ENCODE results near the gene TMBIM6.
"Not testable (repeated sequence)": the region's sequence is repeated elsewhere in the genome, so short reads cannot be mapped to it uniquely, and the experiment has no call there.

Gene TMBIM6

DNA sequence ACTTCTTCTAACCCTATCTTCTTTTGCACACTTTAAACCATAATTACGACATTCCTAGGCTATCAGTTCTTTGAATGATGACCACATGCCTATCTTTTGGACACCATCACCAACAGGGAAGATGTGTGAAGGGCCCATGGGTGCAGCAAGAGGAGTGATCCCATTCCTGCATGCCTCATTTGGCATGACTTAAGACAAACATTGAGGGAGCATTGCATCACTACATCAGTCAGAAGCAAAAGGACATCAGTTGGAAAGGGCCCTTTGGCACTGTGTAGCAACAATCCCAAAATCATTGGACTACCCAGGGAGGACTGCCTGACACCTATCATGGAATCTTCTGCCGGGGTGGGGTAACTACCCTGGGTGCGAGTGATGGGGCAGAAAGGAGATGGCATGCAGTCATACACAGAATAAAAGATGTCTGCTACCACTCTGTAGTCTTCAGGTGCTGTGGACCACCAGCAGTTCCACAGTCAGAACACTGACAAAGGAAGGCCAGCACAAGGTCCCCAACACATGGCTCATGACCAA, 10.7 kb upstream of the TMBIM6 start:
- no peak for DNase-seq

DNA sequence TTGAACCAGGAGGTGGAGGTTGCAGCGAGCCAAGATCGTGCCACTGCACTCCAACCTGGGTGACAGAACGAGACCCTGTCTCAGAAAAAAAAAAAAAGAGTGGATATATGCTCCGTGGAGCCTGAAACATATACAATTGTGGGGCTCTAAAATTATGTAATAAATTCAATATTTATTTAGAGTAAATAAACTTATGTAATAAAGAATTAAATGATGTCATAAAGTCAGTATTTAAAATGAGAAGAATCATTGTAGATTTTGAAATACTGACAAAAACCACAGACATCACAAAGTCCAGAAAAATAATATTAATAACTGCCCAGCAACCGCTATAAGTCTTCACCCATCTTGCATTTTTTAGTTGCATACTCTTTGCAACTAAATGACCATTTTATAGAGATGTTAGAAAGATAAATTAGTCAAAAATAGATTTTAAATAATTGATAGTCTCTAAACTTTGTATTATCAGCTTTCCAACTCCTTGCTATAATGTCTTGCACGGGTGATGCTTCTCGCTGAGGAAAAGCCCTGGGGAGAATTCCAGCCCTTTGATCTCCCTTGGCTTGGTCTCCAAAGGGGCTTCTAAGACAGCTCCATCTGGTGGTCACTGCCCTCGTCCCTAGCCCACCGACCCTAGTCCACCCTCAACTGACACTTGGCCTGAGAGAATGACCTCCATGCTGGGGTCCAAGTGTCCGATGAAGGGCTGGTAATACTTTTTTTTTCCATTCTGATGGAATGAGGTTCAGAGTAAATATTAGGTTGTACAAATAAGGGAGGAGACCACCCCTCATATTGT, 7.9 kb upstream of the TMBIM6 start:
- no peak for DNase-seq

DNA sequence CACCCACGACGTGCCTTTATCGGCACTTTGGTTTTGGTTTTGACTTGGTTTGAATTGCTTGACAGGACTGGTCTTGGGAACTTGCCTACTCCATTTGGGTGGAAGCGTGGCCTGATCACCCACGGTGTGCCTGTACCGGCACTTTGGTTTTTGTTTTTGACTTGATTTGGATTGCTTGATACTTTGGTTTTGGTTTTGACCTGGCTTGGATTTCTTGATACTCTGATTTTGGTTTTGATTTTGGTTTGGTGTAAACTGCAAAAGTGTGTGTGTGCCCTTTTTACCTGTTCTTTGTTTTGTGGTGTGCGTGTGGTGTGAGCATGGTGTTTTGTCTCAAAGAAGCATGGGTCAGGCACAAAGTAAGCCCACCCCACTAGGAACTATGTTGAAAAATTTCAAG, 6.5 kb upstream of the TMBIM6 start:
- DNase-seq, result not testable (repeated sequence)

DNA sequence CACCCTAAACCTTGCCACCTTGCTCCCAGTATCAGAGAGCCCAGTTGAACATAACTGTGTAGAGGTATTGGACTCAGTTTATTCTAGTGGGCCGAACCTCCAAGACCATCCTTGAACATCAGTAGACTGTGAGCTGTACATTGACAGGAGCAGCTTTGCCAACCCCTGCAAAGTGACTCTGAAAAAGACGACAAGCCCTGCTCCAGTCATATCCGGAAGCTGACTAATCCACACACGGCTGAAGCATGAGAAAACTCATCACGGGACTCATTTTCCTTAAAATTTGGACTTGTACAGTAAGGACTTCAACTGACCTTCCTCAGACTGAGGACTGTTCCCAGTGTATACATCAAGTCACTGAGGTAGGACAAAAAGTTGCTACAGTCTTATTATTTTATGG, 2.6 kb upstream of the TMBIM6 start:
- not testable (repeated sequence) for DNase-seq

DNA sequence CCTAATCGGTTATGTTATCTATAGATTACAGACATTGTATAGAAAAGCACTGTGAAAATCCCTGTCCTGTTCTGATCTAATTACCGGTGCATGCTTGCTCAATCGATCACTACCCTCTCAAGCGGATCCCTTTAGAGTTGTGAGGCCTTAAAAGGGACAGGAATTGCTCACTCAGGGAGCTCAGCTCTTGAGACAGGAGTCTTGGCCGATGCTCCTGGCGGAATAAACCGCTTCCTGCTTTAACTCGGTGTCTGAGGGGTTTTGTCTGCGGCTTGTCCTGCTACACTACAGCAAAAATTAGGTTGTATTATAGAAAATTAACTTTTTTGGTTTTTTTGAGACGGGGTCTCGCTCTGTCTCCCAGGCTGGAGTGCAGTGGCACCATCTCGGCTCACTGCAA, 1.1 kb upstream of the TMBIM6 start:
- DNase-seq, result not testable (repeated sequence)

DNA sequence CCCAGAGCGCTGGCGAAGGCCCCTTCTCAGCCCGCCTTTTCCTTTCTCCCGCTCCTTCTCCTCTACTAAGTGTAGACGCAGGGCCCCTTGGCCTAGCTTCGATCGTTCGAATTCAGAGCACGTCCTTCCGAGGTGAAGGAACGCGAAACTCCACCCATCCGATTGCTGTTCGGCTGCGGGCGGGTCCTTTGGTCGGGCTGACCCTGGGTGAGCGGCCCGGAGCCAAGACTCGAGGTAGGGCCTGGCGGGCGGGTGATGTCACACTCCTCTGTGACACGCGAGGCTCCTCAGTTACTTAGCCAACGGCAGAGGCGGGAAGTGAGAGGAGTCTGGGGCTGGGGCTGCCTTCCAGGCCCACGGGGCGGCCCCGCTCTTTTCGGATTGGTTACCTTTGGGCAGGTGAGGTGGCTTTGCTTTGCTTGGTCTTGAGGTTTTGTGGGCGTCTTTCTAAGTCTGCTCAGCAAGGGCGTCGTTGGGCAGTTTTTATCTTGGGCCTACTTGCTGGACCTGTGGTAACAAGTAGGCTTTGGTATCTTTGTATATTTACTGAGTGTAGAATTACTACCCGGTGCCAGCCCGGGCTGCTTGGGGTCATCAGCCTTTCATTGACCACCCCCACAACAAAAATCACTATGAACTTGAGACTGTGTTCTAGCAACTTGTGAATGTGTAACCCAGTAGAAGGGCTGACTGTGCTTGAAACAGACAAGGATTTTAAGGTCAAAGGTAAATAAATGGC, 694 bp downstream of the TMBIM6 start:
- peak; percentile 79 to 90 (median 84) for DNase-seq

DNA sequence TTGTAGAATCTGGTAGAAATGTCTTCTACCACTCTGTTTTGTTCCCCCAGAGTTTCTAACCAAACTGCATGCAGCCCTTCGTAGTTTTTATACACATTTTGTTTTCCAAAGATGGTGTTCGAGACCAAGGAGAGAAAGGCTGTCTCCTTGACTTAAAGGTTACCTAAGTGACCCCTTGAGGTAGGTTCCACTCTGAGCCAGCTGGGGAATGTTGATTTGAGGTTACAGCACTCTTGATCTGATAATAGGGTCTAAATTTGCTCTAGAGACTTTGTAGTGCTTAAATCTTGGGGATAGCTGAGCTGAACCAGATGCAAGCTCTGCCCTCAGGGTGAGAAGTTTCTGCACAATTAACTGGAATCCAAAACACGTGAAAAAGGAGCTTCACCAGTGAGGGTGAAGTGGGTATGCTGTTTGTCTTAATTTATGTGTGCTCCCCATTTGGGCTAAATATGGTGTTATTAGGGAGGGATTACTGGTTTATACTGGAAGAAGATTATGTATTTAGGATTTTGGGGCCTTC, 3.1 kb downstream of the TMBIM6 start:
- DNase-seq, result no peak

DNA sequence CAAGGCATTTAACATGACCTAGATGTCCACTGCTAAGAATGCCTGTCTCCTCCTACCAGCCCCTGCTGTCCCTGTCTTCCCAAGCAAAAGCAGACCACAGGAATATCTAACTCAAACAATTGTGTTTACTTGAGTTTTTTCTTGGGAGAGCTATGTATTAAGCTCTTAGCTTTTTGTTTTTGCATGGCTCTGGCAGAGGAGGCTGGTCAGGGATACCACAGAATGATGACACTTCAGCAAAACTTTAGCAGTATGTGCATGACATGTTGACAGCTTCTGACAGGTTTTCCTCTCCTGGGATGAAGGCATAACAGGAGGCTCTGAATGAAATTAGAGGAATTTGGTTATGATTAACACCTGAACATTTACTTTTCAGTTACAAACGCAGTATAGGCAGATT, 6.9 kb downstream of the TMBIM6 start:
- no peak for DNase-seq

DNA sequence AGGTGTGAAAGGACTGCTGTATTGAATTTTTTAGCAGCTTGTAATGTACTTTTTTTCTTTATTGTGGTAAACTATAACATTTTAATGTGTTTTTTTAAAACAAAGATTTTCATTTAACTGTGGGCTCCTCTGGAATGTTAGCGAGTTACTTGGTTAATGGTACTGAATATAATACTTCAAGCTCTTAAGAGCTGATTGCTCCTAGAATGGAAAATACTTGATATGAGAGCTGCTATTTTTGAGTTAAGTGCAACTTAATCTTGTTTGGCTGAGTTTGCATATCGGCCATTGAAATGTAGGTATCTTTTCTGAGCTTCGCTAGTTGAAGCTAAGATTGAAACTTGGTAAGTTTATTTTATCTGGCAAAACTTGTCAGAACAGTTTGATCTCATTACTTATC, 7.4 kb downstream of the TMBIM6 start:
- DNase-seq, result no peak

DNA sequence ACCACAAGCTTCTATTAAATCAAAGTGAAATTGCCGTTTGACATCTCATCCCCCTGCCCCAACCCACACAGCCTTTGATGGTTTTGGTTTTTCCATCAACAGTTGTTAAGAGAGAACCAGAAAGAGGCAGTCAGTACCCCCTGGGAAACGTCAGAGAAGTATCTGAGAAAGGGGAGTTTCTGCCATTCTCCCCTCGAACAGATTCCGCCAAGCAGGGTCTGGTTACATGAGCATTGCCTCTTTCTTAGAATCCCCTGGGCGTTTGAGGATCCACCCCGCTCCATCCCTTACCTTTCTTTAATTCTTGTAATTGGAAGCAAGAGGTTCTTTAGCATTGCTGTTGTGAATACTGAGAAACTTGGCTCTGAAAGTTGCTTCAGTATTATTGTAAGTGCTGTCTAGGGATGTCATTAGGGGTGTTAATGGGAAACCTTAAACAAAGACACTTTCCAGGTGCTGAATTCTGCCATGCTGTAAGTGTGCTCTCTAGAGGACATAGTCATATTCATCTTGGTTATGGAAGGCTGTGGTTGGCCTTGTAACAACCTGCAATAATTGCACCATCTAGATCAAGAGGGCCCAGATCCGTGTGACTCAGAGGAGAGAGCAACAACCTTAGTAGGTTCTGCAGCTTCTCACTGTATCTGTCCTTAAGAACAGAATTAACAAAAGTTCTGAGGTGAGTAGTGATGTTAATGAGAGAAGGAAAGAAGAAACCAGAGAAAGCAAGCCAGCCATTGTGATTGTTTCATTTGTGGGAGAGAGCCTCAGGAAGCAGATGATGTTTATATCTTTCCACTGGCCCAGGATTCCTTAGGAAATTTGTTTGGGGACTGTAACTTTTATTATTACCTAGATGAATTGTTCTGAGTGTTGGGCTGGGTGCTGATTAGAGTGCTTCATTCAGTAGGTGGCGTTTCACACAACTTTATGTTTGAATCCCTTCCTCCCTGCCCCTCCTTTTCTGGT, 9.0 kb downstream of the TMBIM6 start:
- peak in 4 of 6 experiments; percentile 3 to 20 (median 10) for DNase-seq

DNA sequence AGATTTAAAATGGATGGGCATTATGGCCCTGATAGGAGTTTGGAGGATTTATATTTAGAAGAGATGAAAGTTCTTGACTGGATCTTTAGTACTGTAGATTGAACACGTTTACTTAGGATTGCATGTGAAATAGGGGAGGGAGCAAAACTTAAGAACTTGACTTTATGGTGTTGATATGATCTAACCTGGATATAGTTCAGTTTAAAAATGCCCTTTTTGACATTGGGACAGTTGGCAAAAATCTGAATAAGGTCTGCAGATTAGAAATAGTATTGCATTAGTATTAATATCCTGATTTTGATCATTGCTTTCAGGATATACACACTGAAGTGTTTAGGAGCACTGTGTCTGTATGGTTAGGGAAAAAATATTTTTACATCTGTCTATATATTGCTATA, 9.6 kb downstream of the TMBIM6 start:
- no peak for DNase-seq

DNA sequence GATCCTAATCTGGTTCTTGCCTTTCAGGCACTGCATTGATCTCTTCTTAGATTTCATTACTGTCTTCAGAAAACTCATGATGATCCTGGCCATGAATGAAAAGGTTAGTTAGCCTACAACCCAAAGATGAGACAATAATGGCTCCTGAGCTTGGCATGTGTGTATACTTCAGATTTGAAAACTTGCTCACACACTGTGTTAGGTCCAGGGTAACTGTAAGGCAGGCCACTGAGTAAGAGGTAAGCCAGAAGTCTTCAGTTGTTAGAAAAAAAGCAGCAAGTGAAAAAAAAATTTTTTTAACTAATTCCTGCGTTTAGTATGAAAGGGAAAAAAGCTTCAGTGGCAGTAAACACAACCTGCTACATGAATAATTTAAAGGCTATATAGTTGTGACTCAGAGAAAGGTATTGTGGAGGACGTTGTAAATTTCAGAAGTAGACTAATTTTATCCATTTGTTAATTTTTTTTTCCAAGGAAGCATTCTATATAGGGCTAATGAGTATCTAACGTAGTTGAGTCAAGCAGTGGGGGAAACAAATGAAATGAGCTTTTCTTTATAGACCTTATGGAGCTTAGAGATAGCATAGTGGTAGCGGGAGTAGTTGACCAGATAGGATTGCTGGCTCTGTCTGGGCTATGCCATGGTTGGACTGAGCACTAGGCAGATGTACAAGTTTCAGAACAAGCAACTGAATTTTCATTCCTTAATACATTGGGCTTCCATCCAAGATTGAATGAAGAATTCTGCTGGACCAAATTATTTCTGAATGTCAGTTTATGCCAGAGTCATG, 20.5 kb downstream of the TMBIM6 start:
- DNase-seq, result no peak

DNA sequence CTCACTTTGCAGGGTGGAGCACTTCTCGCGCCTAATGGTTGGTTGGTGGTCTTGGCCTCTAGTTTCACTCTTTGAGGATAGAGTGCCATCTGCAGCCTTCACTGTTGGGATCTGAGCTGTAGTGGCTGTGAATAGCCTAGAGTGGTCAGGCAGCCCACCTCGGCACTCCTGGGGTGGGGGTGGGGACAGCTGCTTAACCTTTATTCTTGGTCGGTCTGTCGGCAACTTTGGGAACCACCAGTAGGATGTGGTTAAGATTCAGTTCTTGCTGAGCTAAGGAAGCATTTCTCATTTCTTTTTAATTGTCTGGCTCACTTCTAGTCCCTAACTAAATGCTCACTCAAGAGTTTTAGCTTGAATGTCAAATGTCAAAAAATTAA, 21.1 kb downstream of the TMBIM6 start:
- no peak for DNase-seq

DNA sequence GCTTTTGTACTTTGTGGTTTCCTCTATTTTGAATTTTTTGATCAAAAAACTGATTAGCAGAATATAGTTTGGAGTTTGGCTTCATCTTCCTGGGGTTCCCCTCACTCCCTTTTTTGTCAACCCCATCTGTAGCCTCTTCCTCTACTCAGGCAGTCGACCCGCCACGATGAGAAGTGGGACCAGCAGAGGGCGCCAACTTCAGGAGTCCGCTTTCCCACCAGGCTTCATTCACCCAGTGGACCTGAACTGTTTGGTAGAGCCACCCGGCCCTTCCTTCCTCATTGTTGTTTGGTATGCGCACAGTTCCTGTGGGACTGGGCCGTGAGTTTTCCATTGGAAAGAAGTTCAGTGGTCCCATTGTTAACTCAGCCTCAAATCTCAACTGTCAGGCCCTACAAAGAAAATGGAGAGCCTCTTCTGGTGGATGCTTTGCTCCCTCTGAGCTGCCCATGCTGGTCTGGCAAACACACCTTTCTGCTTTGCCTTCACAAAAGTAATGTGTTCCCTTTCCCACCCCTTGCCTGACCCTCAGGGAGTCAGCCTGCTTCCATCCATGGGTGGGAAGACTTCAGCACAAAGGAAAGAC, 21.7 kb downstream of the TMBIM6 start:
- DNase-seq, result peak; percentile 35 to 76 (median 70)

DNA sequence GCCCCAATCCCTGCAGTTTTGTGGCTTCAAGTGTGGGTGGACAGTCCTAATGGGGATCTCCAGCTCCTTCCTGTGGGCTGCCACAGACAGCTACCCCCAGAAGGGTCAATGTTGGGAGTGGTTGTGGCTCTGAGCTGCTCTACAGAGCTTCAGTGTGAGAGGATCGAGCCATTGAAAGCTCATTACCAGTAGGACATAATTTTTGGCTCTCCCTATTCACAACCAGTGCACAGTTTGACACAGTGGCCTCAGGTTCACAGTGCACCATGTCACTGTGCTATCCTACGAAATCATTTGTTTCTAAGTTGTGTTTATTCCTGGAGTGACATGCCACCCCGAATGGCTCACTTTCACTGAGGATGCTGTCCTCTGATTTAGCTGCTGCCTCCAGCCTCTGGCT, 22.8 kb downstream of the TMBIM6 start:
- no peak for DNase-seq

DNA sequence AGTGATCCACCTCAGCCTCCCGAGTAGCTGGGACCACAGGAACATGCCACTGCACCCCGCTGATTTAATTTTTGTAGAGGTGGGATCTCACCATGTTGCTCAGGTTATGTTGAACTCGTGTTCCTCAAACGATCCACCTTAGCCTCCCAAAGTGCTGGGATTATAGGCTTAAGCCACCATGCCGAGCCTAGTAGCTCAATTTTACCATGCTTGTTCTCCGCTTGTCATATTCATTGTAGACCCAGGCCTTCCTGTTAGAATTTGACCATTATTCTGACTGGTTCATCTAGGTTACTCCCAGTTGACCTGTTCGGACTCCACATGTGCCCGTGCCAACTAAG, 24.7 kb downstream of the TMBIM6 start:
- no peak for DNase-seq

DNA sequence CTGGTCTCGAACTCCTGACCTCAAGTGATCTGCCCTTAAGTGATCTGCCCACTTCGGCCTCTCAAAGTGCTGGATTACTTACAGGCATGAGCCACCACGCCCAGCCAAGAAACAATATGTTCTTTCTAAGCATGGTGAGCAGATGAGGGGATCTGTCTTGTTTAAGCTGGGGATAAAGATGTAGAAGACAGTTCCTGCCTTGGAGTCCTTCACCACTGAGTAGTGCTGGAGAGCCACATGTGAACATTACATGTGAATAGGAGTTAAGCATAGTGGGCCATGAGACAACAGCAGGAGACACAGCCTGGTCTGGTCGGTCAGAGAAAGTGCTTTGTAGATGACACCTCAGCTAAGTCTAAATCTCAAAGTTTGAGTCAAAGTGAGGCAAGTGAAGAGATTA, 26.0 kb downstream of the TMBIM6 start:
- DNase-seq, result no peak

DNA sequence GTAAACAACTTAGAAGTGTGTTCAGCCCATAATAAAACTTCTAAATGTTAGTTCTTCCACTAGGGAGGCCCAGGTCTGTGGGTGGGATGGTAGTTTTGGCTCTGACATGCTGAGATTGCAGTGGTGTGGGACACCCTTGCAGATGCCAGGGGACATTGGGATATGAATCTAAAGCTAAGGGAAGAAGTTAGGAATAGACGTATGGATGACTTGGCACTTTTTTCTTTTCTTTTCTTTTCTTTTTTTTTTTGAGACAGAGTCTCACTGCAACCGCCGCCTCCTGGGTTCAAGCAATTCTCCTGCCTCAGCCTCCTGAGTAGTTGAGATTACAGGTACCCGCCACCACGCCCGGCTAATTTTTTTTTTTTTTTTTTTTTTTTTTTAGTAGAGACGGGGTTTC, 31.7 kb downstream of the TMBIM6 start:
- not testable (repeated sequence) for DNase-seq

DNA sequence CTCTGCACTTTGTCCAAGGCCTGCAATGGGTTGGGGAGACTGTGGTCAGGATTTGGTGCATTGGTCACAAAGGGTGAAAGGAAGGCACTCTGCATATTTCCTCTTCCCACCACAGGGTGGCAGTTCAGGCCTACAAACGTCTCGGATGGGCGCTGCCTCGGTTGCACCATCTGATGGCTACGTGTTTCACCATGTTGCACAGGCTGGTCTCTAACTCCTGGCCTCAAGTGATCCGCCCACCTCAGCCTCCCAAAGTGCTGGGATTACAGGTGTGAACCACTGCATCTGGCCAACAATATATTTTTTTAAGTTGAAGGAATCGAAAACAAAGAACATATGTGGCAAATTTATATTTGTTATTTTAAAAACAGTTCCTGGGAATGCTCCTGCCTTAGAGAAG, 35.1 kb downstream of the TMBIM6 start:
- peak in 5 of 6 experiments; percentile 6 to 38 (median 26) for DNase-seq

DNA sequence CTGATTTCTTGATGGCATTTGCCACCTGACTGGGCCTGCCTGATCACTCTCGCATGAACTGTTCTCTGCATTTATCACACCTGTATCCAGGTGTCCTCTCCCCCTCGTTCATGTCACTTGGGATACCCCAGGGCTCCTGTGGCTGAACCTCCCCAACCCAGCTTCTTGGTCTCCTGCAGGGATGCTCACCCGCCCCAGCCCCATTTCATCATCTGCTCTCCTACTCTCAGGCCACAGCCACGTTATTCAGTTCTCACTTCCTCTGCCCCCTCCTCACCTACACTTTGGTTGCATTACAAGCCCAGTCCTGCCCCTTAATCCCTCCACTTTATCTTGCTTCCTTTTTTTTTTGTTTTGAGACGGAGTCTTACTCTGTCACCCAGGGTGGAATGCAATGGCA, 35.5 kb downstream of the TMBIM6 start:
- no peak for DNase-seq

DNA sequence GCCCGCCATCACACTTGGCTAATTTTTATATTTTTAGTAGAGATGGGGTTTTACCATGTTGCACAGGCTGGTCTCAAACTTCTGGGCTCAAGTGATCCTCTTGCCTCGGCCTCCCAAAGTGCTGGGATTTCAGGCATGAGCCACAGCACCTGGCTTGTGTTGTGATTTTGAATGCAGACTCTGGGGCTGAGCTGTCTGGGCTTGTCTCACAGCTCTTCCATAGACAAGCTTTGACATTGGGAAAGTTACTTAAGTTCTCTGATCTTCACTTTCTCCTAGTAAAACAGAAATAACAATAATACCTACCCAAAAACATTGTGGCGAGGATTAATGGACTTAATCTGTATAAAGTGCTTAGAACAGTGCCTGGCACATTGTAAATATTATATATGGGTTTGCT, 36.0 kb downstream of the TMBIM6 start:
- no peak for DNase-seq

All from stimulated activated naive CD4-positive, alpha-beta T cell (primary cell).